H1 (cell line): ENCODE measurements around the gene ANKRD11. TPM values are rescaled to one million over a fixed set of nuclear protein-coding genes. Genes with fewer than 3 reads are reported as not detected.

ENCODE experiments used
- BCL11A ChIP-seq, 2 experiments: IDR thresholded peaks; one replicate each; pipeline ENCODE4 v1.6.1; 2011; ENCODE audit warnings: low read depth in 2 of 2, low read length in 2 of 2, mild to moderate bottlenecking in 2 of 2
- CBX8 ChIP-seq: fragments of 300-800, 300-1000 bp; sonication (generic); IDR thresholded peaks from 2 replicates; pipeline ENCODE4 v1.7.1; 2016; ENCODE audit warnings: low read depth, low read length, borderline replicate concordance
- CEBPB ChIP-seq: IDR thresholded peaks from 2 replicates; pipeline ENCODE4 v1.6.1; 2012; ENCODE audit warnings: low read depth, low read length
- CHD1 ChIP-seq: IDR thresholded peaks from 2 replicates; pipeline ENCODE4 v1.6.1; 2012; ENCODE audit warnings: low read depth, low read length, improper control_type of control experiment
- CHD2 ChIP-seq: IDR thresholded peaks from 2 replicates; pipeline ENCODE4 v1.6.1; 2012; ENCODE audit warnings: low read length, improper control_type of control experiment
- FOSL1 ChIP-seq: IDR thresholded peaks from 2 replicates; pipeline ENCODE4 v1.6.1; 2011; ENCODE audit warnings: mild to moderate bottlenecking, low read depth, low read length, moderate library complexity; ENCODE audit not compliant: insufficient read depth
- GTF2F1 ChIP-seq: IDR thresholded peaks from 2 replicates; pipeline ENCODE4 v1.6.1; 2012; ENCODE audit warnings: low read depth, low read length, improper control_type of control experiment, borderline replicate concordance
- HDAC6 ChIP-seq: IDR thresholded peaks from one replicate; pipeline ENCODE4 v1.7.1; 2012; ENCODE audit warnings: low read depth, mild to moderate bottlenecking, inconsistent platforms, low read length, moderate library complexity
- KDM1A ChIP-seq: fragments of 200-600, 300-600 bp; sonication (generic); IDR thresholded peaks from 2 replicates; pipeline ENCODE4 v1.7.1; 2016; ENCODE audit warnings: mild to moderate bottlenecking, low read length, borderline replicate concordance
- KDM5A ChIP-seq: fragments of 200-600 bp; IDR thresholded peaks from 2 replicates; pipeline ENCODE4 v1.7.1; 2012; ENCODE audit warnings: mild to moderate bottlenecking, low read length, inconsistent platforms, mixed read lengths
- PHF8 ChIP-seq: fragments of 200-600 bp; sonication (generic); conservative IDR thresholded peaks from 2 replicates; pipeline ENCODE4 v1.7.1; 2012; ENCODE audit warnings: low read depth, mild to moderate bottlenecking, inconsistent platforms, low read length, moderate library complexity
- POLR2A ChIP-seq, 2 experiments: IDR thresholded peaks; 1 replicate in 1 of 2; 2 replicates in 1 of 2; pipeline ENCODE4 v1.6.1; 2011; ENCODE audit warnings: low read depth in 2 of 2, low read length in 2 of 2, mild to moderate bottlenecking in 2 of 2; ENCODE audit errors: control extremely low read depth in 1 of 2
- POLR2AphosphoS5 ChIP-seq: IDR thresholded peaks from 2 replicates; pipeline ENCODE4 v1.6.1; 2011; ENCODE audit warnings: low read depth, low read length
- POU5F1 ChIP-seq: IDR thresholded peaks from 2 replicates; pipeline ENCODE4 v1.6.1; 2011; ENCODE audit warnings: low read depth, mild to moderate bottlenecking, low read length, moderate library complexity
- RBBP5 ChIP-seq: IDR thresholded peaks from 2 replicates; pipeline ENCODE4 v1.7.1; 2012; ENCODE audit warnings: low read depth, mild to moderate bottlenecking, inconsistent platforms, low read length, moderate library complexity, borderline replicate concordance
- RNF2 ChIP-seq: fragments of 200-900, 300-1000 bp; sonication (generic); IDR thresholded peaks from 2 replicates; pipeline ENCODE4 v1.7.1; 2016; ENCODE audit warnings: borderline replicate concordance, low read depth, mild to moderate bottlenecking, antibody characterized with exemption, low read length; ENCODE audit not compliant: poor library complexity, severe bottlenecking; ENCODE audit errors: missing control alignments
- SAP30 ChIP-seq: fragments of 300-600 bp; sonication (generic); IDR thresholded peaks from 2 replicates; pipeline ENCODE4 v1.7.1; 2012; ENCODE audit warnings: low read length, moderate library complexity, mild to moderate bottlenecking, inconsistent platforms; ENCODE audit not compliant: insufficient read depth, insufficient replicate concordance
- SIRT6 ChIP-seq: IDR thresholded peaks from one replicate; pipeline ENCODE4 v1.7.1; 2012; ENCODE audit warnings: low read length, inconsistent platforms
- SP1 ChIP-seq: IDR thresholded peaks from 2 replicates; pipeline ENCODE4 v1.6.1; 2011; ENCODE audit warnings: low read depth, low read length
- SP2 ChIP-seq: IDR thresholded peaks from 2 replicates; pipeline ENCODE4 v1.6.1; 2012; ENCODE audit warnings: mild to moderate bottlenecking, low read length, inconsistent platforms
- SP4 ChIP-seq: IDR thresholded peaks from 2 replicates; pipeline ENCODE4 v1.6.1; 2012; ENCODE audit warnings: low read length, inconsistent platforms
- YY1 ChIP-seq: IDR thresholded peaks from 2 replicates; pipeline ENCODE4 v1.6.1; 2011; ENCODE audit warnings: low read depth, mild to moderate bottlenecking, low read length
- ZNF274 ChIP-seq: IDR thresholded peaks from 2 replicates; pipeline ENCODE4 v1.7.0; 2012; ENCODE audit warnings: low read length, borderline replicate concordance; ENCODE audit errors: extremely low read depth
- polyA plus RNA-seq, 7 experiments: library from polyadenylated mRNA; depleted of rRNA in 3 of 7; stranded (reverse) in 5 of 7; unstranded in 2 of 7; fragments of >200 nt in 5 of 7; fragments of 200-250 nt in 2 of 7; gene quantifications; 1 replicate in 5 of 7; 2 replicates in 1 of 7; 4 replicates in 1 of 7; pipeline versions ENCODE4 v1.2.1 to v1.2.3, GENCODE V29; 2011 to 2013; ENCODE audit warnings: missing spikeins in 2 of 7, mixed read lengths in 2 of 7
- total RNA-seq: library from RNA; stranded (reverse); fragmentation: NEBNext Ultra II Directional; extraction: Animal tissue kit (Norgen Biotek cat#: 25700); gene quantifications from 2 replicates; pipeline ENCODE4 v1.2.1, GENCODE V29; 2021
- TF ChIP-seq, protein P1 (sequence below): IDR thresholded peaks from 2 replicates; pipeline ENCODE4 v1.6.1; 2012; ENCODE audit warnings: low read length, inconsistent platforms

ANKRD11 gene
- total and polyA plus RNA-seq, 2 of the 8 experiments (the other 6 are each of a cell fraction or from before 2014, with no cell fraction given), result 46.5 to 142 TPM

- no peak for TF ChIP-seq HDAC6
- no peak for TF ChIP-seq CHD1
- peak; percentile 70 for TF ChIP-seq POLR2AphosphoS5
- TF ChIP-seq RBBP5, result no peak; the same call in 1 of the 2 replicates
- 0 out of 2 replicates have a peak, but pooled peaks have one; percentile 37 for TF ChIP-seq FOSL1
- TF ChIP-seq YY1, result peak; percentile 40; the same call in 1 of the 2 replicates
- no peak for TF ChIP-seq ZNF274
- TF ChIP-seq POLR2A (IDR thresholded peaks at IDR 0.05; ENCODE audit: control extremely low read depth in 1 of 2, low read depth in 2 of 2, low read length in 2 of 2), result peak; percentile 63 to 81
- TF ChIP-seq SP2, result peak; percentile 90
- TF ChIP-seq KDM5A, result peak; percentile 69
- TF ChIP-seq CEBPB, result no peak
- TF ChIP-seq SP1, result peak; percentile 99
- TF ChIP-seq CBX8, result no peak
- TF ChIP-seq PHF8, result peak; percentile 56; the same call in 1 of the 2 replicates
- no peak for TF ChIP-seq RNF2
- TF ChIP-seq POU5F1, result no peak
- TF ChIP-seq SP4, result no peak
- peak; percentile 93 for TF ChIP-seq CHD2
- no peak for TF ChIP-seq BCL11A (IDR thresholded peaks at IDR 0.05; ENCODE audit: low read depth in 2 of 2, low read length in 2 of 2)
- TF ChIP-seq KDM1A, result no peak
- no peak for TF ChIP-seq SIRT6
- TF ChIP-seq GTF2F1, result 0 out of 2 replicates have a peak, but pooled peaks have one; percentile 45
- no peak for TF ChIP-seq SAP30
- TF ChIP-seq, protein P1, sequence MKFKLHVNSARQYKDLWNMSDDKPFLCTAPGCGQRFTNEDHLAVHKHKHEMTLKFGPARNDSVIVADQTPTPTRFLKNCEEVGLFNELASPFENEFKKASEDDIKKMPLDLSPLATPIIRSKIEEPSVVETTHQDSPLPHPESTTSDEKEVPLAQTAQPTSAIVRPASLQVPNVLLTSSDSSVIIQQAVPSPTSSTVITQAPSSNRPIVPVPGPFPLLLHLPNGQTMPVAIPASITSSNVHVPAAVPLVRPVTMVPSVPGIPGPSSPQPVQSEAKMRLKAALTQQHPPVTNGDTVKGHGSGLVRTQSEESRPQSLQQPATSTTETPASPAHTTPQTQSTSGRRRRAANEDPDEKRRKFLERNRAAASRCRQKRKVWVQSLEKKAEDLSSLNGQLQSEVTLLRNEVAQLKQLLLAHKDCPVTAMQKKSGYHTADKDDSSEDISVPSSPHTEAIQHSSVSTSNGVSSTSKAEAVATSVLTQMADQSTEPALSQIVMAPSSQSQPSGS, result no peak
Observed at GRCh38 chr16:89490439-89491237, at the start of gene ANKRD11 (continued).
